Stimulated activated CD8-positive, alpha-beta memory T cell treated with anti-CD3 and anti-CD28 coated beads, Interleukin-2, amount 100 ng/mL, for 1 hour (primary cell): ENCODE measurements around the gene NUDT1.
A peak's percentile ranks its signal among the peaks of the same experiment; 100 is the strongest.

ENCODE experiments used
- DNase-seq, 2 donors: peaks; one replicate each; pipeline ENCODE4 v3.0.0-alpha.2; 2020; ENCODE audit warnings: low read depth in 2 of 2

NUDT1 gene

DNA sequence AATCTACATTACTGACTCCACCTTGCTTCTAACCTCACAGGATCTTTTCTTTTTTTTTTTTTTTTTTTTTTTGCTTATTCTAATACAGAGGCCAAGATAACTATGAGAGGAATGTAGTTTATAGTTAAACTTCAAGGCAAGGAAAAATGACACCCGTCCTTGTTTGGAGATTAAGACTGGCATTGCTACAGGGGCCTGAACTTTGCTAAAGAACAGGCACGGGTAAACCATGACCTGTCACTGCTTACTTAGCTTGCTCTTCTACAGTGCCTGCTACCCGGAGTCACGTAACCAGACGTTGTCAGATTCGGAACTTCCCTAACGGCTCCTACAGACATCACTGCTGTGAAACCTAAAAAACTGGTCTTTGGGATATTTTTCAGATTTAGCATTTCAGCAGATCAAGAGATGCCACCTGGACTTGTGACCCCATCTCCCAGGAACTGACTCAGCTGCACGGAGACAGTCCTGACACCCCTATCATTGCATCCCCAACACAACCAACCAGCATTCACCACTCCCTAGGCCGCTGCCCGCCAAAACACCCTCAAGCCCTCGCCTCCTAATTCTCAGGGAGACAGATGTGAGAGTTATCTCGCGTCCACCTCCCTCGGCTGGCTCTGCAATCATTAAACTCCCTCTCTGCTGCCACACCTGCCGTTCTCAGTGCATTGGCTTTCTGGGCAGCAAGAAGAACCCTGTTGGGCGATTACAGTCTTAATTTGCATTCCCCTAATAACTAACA is 36.8 kb upstream of the NUDT1 start:
- DNase-seq: no peak

GRCh38 chr7:2208712-2209111 is 33.3 kb upstream of the NUDT1 start:
- no peak for DNase-seq

DNA sequence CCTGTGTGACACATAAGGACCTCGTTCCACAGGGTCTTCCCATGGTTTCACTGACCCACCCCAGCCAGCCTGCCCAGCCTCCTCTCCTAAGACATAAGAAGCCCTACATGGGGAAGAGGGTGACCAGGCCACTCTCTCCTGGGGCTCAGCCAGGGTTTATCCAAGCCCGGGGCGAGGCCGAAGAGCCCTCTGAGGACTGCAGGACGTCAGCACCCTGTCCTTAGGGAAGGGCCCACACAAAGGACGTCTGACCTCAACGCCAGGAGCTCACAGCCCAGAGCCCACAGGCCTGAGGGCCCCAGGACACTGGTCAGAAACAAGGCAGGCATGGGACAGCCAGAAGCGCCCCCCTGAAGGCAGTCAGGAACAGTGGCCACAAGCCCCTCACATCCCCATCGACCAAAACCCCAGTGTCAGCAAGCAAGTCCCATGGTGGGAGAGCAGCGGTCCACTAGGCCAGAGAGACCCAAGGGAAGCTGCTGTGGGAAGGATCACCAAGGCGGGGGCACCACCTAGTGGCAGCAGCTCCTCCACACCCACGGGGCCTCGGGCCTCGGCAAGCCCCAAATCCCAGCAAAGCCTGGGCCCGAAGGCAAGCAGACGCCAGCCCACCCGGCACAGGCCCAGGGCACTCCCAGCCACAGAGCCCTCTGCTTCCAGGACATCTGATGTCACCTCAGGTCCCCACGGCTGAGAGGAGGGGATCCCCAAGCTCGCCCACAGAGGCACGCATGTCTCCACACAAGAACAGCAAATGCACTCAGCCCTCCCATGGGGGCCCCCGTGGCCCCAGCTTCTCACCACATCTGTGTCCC is 32.7 kb upstream of the NUDT1 start:
- peak in 1 of 2 donors; percentile 13 for DNase-seq

- DNase-seq: no peak
Measured at GRCh38 chr7:2209961-2210323, 32.1 kb upstream of the NUDT1 start.

DNA sequence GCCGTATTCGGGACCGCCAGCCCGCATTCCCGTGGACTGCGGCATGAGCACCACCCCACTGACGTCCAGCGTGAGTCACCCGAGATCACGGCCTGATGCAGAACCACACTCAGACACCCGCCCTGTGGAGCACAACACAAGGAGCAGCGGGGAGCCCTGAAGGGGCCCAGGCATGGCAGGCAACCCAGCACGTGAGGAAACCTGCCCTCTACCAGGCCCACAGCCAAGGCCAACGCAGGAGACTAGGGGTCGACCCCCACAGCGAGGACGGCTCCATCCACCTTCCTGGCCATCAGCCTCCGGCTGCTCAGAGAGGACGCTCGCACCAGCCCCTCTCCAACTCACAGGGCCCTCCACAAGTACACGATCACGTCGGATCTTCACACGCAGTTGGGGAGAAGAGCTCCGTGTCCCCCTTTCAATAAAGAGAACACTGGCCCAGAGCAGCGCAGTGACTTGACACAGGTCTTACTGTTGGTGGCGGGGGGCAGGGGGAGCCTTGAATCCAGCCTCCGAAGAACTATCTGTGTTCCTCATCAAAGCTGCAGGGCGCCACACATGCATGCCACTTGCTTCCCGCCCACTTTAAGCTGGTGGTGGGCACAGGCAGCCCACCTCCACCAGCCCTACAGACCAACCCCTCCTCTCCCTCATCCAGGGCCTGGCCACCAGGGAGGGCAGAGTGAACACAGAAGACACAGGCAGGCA is 31.3 kb upstream of the NUDT1 start:
- no peak for DNase-seq

- DNase-seq: no peak
Measured at GRCh38 chr7:2211259-2211880, 30.7 kb upstream of the NUDT1 start.

DNA sequence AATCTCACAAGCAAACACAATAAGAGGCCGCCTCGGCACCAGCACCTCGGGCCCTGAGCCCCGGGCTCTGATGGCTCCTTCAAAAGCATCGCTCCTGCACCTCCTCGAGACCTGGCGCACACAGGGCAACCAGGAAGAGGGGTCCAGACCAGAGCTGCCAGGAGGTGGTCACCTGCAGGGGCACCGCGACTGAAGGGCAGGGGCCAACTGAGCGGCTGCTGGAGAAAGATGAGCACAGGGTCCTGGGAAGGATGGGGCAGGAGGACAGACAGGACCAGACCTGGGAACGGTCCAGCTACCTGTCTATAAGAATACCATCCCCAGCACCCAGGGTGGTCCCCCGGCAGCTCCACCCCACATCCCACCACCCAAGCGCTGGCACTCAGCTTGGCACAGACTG is 30.1 kb upstream of the NUDT1 start:
- DNase-seq: no peak

DNA sequence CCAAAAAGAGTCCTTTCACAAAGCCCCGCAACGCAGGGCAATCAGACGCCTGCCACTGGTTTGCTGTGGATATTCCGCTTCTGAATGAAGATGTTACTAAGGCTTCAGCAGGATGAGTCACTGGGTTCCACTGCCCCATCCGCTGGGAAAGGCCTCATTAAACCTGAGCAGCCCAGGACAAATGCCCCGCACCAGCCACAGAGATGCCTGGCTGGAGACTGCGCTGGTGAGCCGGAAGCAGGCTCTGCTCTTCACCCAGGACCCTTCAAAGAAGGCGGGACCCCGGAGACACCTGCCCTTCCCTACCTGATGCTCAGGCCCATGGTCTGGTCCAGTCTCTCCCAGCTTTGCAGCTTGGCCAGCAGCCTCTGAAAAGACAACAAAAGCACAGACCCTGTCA is 29.1 kb upstream of the NUDT1 start:
- DNase-seq: no peak

GRCh38 chr7:2213551-2214215 is 28.3 kb upstream of the NUDT1 start:
- DNase-seq: no peak

DNA sequence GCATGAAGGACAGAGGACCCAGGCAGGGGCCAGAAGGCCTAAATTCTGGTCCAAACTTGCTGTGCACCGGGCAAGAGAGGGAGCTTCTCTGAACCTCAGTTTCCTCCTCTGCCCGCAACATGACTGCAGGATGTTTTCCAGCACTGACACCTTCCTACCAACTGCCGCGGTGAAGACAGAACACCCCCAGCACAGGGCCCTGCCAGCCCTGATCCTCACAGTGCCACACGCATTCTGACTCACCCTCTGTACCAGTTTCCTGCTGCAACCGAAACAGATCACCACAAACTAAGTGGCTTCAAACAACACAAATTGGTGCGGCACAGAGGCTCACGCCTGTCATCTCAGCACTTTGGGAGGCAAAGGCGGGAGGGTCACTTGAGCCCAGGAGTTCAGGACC is 27.4 kb upstream of the NUDT1 start:
- DNase-seq: no peak

DNA sequence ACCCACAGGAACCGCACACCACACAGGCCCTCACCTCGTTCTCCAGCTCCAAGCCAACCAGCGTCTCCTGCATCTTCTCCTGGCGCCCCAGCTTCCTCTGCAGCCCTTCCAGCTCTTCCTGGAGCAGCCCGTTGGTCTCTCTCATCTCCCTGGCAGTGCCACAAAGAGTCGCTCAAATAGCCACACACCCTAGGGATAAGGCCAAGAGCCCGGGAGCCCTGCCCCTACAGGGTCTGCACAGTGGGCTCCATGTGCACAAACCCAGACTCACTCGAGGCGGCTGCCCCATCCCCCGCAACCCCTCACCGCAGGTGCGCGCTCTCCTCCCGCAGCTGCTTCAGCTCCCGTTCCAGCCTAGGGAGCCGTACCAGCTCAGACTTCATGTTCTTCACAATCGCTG is 26.2 kb upstream of the NUDT1 start:
- no peak for DNase-seq

DNA sequence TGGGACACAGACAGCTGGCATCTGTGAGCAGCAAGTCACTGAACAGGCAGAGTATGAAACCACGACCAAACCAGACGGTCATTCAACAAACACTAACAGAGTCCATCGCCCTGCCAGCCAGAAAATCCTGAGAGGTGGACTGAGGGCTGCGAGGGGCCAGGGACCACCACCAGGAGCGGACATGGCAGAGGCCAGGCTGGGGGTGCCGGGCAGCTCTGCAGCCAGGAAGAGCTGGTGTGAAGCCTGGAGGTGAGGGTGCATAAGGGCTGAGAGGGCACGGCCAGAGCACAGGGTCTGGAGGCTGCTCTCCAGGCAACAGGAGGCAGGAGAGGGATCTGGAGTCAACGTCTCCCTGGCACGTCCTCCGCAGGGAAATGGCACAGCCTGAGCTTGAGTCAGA is 24.8 kb upstream of the NUDT1 start:
- no peak for DNase-seq

DNA sequence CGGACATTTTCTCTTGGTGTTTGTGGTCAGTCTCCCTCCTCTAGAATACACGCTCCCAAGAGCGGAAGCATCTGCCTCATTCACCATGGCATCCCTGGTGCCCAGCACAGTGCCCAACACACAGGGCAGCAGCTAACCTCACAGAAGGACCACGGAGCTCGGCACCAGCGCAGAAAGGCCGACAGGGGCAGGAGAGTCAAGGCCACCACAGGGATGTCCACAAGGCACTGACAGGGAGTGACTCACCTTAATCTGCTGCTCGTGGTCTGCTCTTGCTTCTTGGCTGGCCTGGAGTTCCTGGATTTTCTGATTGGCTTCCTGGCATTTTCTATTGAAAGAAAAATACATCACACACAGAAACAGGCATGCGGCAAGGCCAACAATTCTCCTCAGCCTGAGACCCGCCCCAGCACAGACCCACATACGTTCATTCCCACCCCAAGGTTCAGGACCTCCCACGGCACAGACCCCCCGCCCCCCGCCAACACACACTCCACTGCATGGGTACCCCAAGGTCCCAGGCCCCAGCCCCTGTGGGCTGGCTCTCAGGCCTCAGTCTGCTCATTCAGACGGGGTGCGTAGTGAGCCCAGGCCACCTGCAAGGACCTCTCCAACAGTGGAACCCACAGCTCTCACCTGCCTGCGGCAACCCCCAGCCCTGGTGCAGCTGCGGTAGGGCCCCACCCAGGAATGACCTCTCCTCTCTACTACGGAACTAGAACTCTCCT is 24.1 kb upstream of the NUDT1 start:
- DNase-seq: no peak

- DNase-seq: no peak
Measured at GRCh38 chr7:2218444-2218785, 23.6 kb upstream of the NUDT1 start.

- DNase-seq: no peak
Measured at GRCh38 chr7:2219136-2219535, 22.9 kb upstream of the NUDT1 start.

GRCh38 chr7:2219606-2220005 is 22.4 kb upstream of the NUDT1 start:
- DNase-seq: no peak

- DNase-seq: no peak
Measured at GRCh38 chr7:2220030-2220429, 22.0 kb upstream of the NUDT1 start.

- no peak for DNase-seq
Measured at GRCh38 chr7:2220506-2220905, 21.5 kb upstream of the NUDT1 start.

DNA sequence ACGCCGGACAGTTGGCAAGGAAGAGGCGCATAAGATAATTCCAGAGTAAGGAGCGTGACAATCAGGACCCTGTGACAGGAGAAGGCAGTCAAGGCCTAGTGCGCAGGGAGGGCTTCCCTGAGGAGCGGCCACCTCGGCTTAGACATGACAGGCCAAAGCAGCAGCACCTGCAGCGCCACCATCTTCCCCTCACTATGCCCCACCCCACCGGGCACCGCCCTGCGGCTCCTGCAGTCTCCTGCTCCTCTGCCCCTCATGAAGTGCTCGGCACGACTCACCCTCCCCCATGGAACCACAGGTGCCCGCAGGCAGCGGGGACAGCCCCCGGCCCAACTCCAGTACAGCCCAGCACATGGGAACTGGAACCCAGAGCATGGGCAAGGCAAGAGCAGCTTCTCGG is 21.1 kb upstream of the NUDT1 start:
- no peak for DNase-seq

- DNase-seq: no peak
Measured at GRCh38 chr7:2222516-2222915, 19.5 kb upstream of the NUDT1 start.

- DNase-seq: no peak
Measured at GRCh38 chr7:2223321-2223720, 18.7 kb upstream of the NUDT1 start.
